GM19455 (cell line): ENCODE results near the gene FAM180B.

Experiments
- ATAC-seq: cut with Tn5 transposase; IDR thresholded peaks from one replicate; pipeline ENCODE4 v1.9.1; 2021; ENCODE audit not compliant: unreplicated experiment

Gene FAM180B

DNA sequence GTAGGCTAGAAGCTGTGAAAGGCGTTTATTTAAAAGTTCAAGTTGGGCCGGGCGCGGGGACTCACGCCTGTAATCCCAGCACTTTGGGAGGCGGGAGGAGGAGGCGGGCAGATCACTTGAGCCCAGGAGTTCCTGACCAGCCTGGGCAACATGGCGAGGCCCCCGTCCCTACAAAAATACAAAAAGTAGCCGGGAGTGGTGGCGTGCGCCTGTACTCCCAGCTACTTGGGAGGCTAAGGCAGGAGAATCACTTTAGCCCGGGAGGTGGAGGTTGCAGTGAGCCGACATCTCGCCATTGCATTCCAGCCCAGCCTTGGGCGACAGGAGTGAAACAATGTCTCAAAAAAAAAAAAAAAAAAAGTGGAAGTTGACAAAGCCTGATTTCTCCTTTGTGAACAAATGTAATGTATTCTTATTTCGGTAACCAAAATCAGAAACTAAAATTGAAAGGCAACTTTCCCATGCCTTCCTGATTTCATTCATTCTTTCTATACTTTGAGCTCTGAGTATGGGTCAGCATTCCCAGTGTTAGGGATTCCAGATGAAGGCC, 20.3 kb upstream of the FAM180B start:
- ATAC-seq, result no peak

DNA sequence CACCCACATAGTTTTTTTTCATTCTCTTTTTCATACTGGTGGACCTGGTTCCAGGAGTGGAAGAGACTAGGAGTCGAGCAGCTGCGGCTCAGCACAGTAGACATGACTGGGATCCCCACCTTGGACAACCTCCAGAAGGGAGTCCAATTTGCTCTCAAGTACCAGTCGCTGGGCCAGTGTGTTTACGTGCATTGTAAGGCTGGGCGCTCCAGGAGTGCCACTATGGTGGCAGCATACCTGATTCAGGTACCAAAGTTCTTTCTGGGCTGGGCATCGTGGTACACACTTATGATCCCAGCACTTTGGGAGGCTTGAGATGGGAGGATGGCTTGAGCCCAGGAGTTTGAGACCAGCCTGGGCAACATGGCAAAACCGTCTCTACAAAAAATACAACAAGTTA, 16.8 kb upstream of the FAM180B start:
- ATAC-seq, result no peak

DNA sequence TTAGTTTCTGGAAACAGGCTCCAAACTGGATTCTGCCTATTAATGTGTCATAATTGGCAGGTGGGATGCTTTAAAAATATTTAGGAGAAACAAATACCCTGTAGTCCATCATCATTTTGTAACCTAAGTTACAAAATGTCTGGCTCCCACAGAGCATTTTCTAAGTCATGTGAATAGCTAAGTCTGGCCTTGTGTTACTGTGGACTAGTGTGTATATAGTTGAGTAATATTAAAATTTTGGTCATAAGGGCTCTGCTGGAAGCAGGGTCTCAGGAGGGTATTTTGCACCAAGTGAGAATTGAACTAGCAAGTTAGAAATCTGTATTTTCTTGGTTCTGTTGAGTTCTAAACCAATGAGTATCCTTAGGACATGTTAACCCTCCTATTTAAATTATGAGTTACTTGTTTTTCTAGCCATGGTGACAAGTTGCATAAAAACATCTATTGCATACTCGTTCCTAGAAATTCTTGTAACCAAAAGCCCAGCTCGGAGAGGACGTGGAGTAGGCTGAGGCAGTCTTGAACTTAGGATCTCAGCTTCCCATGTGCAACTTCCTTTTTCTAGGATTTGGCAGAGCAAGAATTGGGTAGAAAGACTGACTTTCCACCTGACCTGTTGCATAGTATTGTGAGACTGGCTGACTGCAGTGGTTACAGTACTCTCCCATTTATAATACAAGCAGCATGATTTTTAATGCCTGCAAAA, 15.7 kb upstream of the FAM180B start:
- no peak for ATAC-seq

DNA sequence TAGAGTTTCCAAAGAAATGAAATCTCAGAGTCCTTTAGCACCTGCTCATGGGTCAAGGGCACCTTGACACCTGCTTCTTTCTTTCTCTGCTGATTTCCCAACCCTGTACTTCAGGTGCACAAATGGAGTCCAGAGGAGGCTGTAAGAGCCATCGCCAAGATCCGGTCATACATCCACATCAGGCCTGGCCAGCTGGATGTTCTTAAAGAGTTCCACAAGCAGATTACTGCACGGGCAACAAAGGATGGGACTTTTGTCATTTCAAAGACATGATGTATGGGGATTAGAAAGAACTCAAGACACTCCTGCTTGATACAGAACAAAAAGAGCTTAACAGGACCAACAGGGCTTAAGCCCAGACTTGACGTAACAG, 15.1 kb upstream of the FAM180B start:
- ATAC-seq, result no peak

DNA sequence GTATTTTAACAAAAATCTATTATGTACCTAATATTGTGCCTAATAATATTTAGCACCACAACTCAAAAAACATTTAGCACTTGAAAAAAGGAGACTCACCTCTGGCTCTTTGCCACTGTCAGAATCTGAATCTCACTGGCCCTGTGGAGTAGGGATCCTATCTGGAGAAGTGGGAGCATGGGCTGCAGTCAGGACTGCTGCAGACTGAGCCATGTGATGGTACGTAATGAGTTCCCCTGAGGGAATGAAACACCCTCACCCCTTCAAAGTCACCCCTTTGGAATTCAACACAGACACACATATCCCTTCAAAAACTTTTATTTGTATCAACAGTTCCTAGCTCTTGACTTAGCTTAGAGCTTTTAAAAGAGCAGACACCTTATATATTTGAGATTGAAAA, 14.6 kb upstream of the FAM180B start:
- no peak for ATAC-seq

DNA sequence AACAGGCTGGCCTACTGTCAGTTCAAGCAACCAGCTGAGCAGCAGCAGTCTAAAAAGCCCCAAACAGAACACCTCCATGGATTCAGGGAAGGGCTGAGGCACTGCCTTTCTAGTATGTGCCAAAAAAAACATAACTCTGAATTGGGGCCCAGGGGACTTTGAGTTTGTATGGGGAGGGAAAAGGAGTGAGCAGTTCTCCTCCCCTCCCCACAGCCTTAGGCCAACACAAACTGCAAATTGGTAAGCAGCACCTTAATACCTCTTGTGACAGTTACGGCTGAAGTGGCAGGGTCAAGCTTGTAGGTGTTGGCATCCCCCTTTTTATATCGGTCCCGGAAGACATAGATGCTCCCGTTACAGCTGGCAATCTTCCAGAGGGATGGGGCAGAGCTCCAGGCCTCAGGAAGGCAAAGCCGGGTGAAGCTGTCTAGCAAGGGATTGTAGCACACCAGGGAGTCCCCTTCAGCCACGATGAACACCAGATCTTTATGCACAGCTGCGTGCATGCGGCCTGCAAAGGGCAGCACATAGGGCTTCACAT, 13.7 kb upstream of the FAM180B start:
- no peak for ATAC-seq

DNA sequence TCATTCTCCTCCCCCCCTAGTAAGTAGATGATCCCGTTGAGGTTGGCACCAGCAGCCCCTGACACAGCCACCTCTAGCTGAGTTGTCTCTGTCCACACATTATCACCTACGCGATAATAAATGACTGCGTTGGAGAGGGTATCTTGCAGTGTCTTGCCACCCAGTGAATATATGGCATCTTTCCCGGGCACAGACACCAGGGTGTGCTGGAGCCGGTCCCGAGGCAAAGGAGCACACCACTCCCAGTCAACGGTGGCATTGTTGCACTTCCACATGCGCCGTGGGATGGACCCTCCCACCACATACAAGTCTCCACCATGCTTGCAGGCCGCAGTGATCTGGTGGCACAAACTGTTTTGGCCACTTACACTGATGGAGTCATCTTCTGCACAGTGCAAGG, 13.2 kb upstream of the FAM180B start:
- no peak for ATAC-seq

DNA sequence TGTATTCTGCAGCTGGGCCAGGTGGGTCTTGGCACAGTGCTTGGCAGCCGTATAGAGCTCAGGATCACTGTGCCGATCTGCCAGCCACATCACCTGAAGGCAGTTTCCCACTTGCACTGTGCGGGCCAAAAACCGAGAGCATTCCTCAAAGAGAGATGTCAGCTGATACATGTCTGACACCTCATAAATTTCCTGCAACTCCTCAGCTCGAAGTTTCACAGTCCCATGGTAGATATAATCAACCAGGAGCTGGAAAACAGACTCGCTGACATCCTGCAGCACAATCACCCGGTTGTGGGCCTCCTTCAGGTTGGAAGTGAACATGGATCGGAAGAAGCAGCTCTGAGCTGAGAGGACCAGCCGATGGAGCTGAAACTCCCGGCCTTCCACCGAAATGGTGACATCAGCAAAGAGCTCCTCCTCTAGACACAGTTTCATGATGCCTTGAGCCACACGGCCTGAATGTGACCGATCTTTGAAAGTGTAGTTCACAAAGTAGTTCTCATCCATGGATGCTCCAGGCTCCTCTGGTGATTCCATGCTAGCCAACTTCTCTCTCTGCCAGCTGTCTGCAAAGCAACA, 8.9 kb upstream of the FAM180B start:
- no peak for ATAC-seq

DNA sequence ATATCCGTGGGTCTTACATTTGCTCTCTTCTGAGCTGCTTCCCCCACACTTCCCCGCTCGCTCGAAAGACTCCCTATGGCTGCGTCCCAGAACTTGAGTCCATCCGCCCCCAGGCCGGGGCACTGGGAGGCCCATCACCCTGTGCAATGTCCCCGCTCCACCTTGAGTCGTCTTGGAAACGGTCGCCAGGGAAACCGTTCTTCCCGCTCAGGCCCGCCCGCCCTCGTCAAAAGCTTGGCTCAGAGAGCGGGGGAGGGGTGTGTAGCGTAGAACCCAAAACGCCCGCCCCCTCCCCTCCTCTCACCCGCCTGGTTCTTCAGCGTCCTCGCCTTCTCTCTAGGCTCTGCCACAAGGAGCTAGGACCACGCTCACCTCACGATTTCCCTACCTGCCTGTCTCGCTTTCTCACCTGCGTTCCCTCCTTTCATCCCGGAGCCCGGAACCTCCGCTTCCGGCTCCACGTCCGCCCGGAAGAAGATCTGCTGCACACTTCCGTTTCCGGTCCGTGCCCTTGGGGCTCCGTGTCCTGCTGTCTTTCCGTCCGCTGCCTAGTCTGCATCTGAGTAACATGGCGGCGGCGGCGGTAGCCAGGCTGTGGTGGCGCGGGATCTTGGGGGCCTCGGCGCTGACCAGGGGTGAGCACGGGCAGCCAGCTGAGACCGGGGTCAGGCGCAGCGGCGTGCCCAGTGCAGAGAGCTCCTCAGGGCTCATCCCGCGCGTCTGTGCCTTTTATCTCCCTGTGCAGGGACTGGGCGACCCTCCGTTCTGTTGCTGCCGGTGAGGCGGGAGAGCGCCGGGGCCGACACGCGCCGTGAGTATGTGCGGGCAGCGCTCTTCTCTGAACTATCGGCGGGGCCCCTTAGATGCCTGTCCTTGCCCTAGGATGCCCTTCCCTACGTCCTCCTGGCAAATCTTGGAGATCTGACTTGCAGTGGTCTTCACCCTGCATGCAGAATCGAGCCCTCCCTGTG, 7.7 kb upstream of the FAM180B start, which contains the start of the genes KBTBD4 and NDUFS3:
Gene KBTBD4, minus strand, starts transcription at position 447 of the 971 bp plus-strand sequence. Its CDS starts 19 bp downstream, at position 428.
Gene NDUFS3, plus strand, starts transcription at position 551 of the 971 bp plus-strand sequence. Its CDS starts 18 bp downstream, at position 569.
- ATAC-seq, result peak; percentile 91

DNA sequence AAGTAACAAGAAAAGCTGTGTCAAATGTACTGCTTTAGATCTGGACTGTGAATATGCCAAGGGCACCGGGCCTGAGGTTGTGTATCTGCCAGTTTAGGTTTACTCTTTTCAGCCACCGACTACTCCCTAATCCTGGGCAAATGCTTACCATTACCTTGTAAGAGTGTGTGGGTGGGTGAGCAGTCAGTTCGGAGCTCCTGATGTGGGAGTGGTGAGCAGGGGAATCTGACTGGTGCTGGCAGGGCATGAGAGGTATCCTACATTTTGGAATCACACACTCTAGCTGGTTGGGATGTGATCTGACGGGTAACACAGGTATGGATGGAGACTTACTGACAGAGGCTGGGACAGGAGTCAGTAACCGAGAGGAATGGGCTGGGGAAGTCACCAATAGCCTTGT, 2.6 kb upstream of the FAM180B start:
- ATAC-seq, result no peak

DNA sequence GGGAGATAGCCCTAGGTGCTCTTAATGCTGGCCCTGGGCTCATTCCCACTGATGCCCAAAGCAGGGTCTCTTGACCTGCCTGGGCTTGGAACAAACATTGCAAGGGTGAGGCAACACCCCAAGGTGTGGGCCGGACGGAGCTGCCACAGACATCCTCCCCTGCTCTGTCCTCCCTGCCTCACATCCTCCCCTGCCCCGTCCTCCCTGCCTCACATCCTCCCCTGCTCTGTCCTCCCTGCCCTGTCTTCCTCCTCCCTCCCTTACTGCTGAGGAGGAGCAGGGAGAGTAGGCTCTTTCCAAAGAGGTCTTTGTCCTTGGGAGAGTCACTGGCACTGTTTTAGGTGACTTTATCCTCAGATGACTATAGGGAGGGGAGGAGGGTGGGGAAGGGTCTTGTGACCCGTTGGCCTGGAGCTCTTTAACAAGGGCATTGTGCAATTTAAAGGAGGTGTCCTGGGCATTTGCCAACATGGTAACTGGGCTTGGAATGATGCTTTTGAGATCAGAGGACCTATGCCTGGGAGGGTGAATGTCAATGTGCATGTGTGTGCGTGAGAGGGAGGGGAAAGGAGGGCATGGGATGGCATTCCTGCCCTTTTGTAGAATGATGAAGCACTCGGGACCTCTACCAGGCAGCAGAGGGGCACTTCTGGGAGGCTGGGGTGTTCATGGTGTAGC, 700 bp downstream of the FAM180B start:
- ATAC-seq, result no peak

DNA sequence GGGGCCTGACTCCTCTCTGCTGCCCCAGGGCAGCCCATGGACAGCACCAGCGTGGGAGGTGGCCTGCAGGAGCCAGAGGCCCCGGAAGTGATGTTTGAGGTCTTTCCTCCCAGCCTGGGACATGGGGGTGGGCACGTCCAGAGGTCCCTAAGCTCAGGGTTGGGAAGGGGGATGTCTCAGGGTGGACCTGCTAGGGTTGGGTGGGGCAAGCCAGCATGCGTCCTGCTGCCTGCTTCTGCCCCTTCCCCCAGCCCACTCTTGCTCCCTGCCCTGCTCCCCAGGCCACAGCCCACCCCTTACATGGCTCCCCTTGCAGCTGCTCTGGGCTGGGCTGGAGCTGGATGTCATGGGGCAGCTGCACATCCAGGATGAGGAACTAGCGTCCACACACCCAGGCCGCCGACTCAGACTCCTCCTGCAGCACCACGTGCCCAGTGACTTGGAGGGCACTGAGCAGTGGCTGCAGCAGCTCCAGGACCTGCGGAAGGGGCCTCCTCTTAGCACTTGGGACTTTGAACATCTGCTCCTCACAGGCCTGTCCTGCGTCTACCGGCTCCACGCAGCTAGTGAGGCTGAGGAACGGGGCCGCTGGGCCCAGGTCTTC, 1.3 kb downstream of the FAM180B start:
- no peak for ATAC-seq

DNA sequence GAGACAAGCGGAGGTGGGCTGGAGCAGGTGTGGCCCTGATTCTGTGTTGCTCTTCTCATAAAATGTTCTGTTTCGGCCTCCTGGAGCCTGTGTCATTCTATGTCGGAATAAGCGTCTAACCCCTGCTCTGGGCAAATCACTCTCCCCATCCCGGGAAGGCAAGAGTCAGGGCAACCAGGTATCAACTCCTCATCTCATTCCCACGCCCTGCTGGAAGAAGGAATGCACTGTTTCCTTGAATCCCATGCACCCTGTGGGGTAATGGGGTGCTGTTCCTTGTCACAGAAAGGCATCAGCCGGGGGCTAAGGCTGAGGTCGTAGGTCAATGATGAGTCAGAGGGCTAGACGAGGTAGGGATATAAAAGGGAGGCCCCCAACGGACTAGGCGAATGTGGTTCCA, 2.6 kb downstream of the FAM180B start:
- no peak for ATAC-seq

DNA sequence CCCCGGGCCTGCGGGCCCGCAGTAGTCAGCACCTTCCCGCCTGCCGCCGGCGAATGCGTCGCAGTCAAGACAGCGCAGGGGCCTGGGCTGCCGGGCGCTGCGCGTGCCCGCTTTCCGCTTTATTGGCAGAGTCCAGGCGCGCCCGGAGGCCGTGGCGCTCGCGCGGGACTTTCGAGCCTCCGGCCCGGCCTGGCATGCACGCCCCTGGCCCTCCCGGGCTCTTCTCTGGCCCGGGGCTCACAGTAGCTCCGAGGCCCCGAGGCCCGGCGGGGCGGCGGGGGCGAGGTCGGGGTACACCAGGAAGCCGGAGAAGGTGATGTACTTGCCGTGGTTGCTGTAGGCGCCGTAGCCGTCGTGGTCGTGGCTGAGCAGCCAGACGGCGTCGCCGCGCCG, 3.1 kb downstream of the FAM180B start:
- no peak for ATAC-seq

DNA sequence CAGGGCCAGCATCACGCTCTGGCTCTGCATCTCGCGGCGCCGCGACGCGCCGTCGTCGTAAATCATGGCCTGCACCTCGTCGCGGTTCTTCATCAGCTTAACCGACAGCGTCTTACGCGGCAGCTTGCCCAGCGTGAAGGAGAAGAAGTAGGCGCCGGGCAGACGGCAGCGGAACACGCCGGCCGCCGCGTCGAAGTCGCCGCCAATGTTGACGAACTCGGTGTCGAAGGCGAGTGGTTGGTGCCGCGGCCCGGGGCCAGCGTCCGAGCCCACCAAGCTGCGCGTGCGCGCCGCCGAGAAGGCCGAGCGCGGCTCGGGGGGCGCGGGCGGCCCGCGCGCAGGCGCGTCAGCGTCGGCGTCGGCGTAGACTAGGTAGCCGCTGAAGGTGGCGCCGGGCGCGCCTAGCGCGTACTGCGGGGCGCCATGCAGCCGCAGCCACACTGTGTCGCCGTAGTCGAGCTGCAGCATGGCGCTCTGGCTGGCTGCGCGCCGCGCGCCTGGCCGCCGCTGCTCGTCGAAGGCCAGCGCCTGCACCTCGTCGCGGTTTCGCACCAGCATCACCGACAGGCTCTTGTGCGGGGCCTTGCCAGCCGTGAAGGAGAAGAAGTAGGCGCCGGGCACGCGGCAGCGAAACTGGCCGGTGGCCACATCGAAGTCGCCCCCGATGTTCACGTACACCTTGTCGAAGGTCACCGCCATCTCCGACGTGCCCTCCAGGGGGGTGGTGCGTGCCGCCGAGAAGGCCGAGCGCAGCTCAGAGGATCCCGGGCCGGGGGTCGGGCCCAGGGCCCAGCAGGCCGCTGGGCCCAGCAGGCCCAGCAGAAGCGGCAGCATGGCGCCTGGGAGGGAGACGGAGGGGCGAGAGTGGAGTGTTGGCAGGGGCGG, 3.7 kb downstream of the FAM180B start:
- ATAC-seq, result no peak

DNA sequence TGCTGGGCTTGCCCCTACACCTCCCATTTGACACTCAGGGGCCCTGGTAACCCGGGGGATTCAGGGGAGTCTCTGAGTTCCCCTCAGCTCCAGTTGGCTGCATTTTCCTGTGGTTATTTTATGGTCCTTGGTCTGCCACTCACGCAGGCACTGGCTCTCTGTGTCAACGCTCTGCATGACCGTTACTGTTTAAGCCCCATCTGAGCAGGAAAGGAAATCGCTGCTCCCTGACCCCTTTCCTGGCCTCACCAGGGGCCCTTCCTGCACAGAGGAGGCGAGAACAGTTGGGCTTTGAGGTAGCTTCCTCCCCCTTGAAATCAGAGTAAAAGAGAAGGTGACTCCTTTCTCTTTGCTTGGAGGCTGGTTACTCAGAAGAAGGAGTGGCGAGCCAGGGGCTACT, 5.3 kb downstream of the FAM180B start:
- ATAC-seq, result no peak

DNA sequence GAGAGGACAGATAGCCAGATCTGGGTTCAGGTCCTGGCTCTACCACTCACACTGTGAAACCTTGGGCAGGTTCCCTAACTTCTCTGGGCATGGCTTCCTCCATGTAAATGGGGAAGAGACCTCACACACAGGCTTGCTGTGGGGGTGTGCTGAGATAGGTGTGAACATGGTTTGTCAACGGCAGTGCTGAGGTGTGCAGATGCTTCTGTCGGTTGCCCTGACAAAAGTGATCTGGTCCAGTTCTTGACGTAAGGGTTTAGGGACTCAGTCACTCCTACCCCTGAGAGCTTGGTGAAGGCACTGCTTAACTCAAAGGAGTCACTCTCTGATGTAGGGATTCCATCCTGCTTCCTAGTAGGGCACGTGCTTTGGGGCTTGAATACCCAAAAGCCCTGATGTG, 5.8 kb downstream of the FAM180B start:
- no peak for ATAC-seq

DNA sequence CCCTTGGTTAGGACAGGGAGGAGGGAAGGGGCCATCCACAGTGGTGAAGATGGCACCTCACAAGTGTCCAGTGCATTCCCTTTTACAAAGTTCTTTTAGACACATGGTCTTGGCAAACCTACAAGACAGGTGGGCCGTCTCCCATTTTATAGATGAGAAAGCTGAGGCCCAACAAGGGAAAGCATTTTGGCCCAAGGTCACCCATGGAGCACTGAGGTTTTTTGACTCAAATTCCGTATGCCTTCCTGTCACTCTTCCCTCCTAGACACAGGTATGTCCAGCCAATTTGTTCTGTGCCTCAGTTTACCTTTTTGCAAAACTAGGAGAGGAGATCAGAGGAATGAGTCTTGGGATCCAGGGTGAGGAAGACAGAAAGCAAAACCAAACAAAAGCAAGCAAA, 6.5 kb downstream of the FAM180B start:
- ATAC-seq, result no peak

DNA sequence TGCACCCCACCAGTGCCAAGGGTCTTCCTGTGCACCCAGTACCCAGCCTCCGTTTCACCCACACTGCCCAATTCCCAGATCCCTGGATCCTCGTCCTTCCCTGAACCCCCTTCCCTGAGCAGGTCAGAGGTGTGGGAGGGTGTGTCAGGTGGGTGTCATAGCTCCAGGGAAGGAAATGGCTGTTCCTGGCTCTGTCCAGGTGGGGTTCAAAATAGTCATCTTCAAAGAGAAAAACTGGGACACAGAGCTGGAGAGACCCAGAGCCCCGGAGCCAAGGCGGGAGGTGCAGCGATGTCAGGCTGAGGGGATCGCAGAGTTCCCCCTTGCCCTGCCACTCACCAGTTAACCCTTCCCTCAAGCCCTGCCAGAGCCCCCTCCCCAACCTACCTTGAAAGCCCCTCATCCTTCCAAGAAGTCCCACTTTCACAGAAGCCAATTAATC, 7.0 kb downstream of the FAM180B start:
- ATAC-seq, result no peak
